CD4-positive, alpha-beta T cell treated with Interferon alpha-2 for 1 hour (primary cell): ENCODE results near the gene AFAP1L2.

Experiments used
- DNase-seq, 2 donors: peaks; one replicate each; pipeline ENCODE4 v3.0.0-alpha.2; 2020 to 2022

The AFAP1L2 gene

DNA sequence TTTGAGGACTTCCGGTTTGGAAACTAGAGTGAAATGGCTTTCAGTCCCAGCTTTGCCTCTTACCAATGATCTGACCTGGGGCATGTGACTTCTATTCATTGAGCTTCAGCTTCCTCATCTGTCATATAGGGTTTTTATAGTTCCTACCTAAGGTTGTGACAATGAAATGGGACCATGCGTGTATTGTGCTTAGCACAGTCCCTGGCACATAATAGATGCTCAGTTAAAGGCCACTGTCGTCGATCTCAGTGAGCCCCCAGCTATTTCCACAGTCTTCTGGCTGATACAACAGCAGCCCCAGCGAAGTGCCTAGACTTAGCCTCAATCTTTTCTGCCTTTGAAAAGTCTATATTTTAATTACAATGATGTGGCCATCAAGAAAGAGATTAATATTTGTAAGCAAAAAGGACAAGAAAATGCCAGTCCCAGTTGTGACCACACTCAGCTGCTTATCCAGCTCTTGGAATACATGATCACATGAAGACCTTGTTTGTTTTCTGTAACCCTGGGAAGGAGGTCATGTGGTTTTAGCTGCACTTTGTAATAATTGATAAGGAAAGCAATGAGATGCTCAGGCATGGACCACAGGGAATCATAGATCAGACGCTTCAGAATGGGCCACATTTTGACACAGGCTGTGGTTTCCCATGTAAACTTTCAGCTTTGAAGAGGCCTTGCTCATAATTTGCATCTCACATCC, 120.6 kb downstream of the AFAP1L2 start:
- DNase-seq = no peak

DNA sequence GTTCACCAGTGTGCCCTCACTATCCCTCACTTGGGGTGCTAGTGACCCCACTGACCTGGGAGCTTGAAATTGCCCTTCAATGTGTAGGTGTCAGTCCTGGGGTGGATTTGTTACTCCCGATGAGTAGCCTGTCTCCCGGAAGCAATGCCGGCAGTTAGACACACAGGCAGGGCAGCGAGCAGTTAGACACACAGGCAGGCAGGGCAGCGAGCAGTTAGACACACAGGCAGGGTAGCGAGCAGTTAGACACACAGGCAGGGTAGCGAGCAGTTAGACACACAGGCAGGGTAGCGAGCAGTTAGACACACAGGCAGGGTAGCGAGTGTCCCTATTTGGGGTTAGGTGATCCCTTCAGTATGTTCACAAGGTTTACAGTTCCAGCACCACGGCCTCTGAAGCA, 121.2 kb downstream of the AFAP1L2 start:
- DNase-seq = no peak

DNA sequence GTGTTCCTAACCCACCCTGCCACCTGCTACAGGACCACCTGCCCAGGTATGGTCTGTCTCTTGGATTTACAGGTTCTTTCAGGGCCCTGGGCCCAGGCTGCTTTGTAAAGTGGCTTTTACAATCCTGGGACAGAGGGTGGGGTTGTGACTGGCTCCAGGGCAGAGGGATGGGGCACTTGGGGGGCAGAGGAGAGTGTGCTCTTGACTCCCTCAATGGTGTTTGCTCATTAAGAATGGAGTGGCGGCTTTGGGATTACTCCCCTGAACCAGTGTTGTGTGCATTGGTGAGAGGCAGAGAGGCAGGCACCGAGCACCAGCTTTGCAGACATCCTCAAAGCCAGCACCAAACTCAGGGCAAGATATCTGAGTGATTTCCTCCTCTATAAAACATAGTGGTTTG, 121.8 kb downstream of the AFAP1L2 start:
- no peak for DNase-seq

DNA sequence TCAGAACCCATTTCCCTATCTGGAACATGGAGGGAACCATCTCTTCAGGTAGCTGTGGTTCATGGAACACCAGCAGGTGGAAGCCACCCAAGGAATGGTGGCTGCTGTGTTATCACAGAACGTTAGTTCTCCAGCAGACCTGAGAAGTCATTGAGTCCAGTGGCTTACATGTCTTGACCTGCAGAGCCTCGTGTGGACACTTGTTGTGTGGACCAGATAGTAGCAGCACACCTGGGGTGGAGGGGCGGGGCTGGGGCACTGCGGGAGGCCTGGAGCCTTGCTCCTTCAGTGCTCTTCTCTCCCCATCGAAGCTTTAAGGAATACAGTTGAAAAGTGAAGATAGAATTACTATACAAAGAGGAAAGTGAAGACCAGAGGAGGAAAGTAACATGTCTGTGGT, 122.8 kb downstream of the AFAP1L2 start:
- DNase-seq = no peak

DNA sequence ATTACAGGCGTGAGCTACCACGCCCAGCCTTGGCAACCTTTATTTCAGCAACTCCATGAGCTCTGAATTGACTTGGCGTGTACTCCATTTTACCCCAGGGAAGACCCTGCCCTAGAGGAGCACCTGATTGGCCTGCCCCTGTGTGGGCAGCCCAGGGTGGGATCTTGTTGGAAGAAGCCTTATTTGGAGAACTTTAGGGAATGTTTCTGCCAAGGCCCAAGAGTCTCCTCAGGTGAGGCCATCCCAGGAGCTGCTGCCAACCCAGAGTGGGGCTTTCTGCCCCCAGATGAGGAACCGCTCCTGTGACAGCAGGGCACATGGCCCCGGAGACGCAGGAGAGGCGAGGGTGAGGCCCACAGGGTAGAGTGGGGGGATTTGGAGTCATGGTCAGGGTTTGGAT, 123.3 kb downstream of the AFAP1L2 start:
- DNase-seq = no peak

DNA sequence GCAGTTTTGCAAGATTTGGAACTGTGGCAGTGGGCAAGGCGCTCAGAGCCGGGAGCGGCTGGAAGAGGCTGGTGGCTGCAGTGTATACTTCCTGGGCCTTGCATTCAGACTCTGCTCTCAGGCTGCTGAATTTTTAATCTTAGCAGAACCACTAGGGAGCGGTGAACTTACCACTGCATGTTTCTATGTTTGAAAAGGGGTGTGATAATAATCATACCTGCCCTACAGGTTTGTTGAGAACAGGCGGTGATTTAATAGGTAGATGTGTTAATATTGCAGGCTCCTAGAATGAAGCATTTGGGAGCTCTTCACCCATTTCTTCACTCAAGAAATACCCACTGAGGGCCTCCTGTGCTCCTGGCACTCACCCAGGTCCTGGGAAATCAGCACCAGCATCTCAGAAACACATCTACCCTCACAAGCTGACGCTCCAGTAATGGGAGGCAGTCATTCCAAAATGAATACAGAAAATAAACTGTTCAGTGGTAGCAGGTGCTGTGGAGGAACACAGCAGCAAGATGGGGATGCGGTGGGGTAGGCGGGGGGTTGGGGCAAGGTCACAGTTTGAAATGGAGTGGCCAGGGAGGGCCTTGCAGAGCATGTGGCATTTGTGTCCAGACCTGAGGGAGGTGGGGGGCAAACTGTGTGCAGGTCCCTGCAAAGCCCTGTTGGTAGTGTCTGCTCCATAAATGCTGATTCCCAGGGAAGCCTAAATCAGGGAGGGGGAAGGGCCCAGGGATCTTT, 124.2 kb downstream of the AFAP1L2 start:
- no peak for DNase-seq

DNA sequence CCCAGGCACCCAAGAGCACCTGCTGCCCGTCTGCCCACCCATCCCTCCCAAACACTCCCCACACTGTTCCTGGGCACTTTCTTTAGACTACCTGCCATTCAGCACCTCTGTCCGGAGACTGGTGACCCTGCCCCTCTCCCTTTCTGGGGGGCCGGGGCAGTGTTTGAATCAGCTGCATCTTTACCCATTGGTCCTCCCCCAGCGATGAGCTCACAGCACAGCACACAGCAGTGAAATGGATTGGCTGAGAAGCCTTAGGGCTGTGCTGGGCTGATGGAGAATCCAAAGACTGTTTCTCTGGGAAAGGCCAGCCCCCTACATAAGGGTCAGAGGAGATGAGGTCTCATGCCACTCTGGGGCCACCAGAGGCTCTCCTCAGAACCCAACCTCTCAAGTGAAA, 125.0 kb downstream of the AFAP1L2 start:
- no peak for DNase-seq

DNA sequence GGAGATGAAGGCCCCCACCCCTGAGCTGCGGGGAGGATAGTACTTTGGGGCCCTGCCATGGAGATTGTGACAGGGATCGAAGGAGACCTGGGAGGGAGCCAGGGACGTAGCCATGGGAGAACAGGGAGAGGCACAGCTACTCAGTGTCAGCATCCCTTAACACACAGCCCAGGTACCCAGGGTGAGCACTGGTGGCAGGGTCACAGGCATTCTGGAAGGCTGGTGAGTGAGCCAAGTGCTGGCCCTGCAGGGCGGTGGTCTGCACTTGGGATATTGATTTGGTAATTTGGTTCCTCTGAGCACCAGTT, 125.5 kb downstream of the AFAP1L2 start:
- DNase-seq = no peak

DNA sequence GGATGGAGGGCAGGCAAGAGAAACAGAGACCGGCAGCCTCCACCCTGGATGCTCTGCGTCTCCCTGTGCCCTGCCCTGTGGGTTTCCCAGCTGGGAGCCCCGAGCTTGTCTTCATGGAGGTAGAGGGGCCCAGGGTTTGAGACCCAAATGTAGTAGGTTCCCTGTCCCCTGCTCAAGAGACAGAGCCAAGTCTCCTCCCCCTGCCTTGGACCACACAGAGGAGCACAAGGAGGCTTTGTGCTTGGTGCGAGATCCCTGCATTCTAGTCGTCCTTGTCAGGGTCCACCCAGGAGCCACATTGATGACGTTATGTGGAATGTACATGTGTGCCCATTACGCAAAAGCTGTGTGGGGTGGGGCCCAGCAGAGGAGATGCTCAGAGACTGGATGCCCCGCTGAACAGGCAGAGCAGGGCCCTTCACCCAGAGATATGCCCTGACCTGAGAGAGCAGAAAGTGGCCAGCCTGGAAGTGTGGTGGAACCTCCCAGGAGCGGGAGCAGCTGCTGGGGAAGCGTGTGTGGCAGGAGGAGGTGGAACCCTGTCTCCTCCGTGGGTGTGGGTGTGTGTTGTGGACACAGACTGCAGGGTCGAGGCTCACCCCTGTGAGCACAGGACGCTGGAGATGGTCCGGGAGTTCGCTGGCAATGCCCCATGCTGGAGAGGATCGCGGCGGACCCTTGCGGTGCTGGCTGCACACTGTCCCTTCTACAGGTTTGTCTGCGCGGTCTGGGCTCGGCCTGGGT, 126.0 kb downstream of the AFAP1L2 start:
- no peak for DNase-seq

DNA sequence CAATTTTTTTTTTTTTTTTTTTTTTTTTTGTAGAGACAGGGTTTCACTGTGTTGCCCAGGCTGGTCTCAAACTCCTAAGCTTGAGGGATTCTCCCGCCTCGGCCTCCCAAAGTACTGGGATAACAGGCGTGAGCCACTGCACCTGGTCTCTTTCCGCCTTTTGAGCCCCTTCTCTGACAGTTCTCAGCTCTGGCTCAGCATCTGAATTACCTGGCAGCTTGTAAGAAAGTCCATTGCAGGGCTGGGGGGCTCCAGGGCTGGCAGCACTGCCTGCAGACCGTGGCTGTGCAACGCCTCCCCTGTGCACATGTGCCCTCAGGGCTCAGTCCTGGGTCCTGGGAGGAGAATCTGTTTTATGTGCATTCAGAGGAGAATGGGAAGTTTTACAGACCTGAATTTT, 127.6 kb downstream of the AFAP1L2 start:
- DNase-seq = no peak

DNA sequence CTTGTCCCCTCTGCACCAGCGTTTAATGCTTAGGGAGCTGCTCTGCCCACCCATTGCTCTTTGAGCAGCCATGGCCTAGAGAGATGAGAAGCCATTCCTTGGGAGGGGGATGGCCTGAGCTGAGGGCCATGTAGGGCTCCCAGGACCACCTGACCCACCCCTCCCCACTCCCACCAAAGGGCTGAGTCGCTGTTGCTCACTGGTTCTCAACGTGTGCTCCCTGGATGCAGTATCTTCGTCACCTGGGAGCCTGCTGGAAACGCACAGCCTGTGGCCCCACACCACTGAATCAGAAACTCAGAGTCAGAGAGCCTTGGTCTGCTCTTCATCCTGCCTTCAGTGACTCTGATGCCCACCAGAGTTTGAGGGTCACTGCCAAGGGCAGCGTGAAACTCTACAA, 128.2 kb downstream of the AFAP1L2 start:
- no peak for DNase-seq

DNA sequence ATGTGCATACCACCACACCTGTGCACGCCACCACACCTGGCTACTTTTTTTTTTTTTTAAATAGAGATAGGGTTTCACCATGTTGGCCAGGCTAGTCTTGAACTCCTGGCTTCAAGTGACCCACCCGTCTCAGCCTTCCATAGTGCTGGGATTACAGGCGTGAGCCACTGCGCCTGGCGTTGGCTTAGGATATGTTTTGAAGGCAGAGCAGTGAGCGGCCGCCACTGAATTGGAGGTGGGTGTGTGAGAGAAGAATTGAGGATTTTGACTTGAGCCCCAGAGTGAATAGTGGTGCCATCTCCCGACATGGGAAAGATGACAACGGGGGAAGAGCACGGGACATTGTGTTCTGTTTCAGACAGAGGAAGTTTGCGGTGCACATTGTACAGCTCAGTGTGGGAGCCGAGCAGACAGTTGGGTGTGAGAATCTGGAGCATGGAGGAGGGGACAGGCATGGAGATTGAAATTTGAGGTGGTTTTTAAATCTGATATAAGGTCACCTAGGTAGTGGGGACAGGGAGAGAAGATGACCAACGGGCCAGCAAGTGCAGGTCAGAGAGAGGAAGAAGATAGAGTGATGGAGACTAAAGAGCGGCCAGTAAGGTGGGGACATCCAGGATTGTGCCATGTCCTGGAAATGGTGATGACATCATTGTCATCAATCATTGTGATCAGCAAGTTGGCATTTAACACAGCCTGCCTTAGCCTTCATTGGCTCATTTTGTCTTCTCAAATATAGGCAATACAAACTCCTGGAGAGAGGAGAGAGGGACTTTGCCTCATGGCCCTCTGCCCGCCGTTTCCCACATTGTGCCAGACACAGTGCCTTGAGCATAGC, 129.5 kb downstream of the AFAP1L2 start:
- no peak for DNase-seq

DNA sequence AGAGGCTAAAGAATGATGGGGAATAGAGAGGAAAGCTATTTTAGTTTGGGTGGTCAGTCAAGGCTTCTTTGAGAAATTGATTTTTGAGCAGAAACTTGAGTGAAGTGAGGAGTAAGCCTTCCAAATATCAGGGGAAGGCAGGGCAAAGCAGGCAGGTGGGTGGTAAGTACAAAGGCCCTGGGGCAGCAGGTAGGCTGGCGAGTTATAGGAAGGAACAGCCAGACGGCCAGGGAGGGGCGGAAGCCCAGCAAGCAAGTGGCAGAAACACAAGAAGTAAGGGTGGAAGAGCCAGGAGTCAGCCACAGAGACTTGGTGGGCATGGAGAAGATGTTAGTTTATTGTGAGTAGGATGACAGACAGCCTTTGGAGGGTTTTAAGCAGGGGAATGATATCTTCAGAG, 130.4 kb downstream of the AFAP1L2 start:
- no peak for DNase-seq

DNA sequence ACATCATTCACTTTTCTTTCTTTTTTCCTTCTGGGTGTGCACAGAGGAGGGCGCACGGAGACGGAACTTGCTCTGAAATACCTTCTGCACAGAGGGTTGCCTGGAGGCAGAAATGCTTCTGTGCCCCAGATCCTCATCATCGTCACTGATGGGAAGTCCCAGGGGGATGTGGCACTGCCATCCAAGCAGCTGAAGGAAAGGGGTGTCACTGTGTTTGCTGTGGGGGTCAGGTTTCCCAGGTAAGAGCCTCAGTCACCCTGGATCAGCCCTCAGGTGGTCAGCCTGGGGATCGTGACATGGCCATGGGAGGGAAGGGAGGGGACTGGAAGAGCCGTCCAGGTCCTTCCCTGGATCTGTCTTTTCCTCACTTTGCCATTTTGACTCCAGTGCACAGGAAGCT, 131.6 kb downstream of the AFAP1L2 start:
- no peak for DNase-seq

DNA sequence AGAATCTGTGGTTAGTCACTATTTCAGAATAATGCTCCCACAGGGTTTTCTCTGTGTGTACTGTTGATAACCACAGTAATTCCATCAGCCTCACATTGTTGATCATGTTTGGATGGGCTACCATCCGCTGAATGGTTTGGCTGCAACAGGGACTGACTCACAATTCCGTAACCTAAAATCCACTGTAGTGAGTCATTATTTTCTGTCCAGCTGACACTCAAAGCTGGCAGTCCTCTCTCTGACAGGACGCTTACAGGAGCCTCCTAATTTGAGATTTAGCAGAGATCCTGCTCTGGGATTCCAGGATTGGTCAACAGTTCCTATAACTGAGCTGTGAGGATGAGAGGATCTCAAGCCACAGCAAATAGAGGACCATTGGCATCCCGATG, 132.5 kb downstream of the AFAP1L2 start:
- no peak for DNase-seq

DNA sequence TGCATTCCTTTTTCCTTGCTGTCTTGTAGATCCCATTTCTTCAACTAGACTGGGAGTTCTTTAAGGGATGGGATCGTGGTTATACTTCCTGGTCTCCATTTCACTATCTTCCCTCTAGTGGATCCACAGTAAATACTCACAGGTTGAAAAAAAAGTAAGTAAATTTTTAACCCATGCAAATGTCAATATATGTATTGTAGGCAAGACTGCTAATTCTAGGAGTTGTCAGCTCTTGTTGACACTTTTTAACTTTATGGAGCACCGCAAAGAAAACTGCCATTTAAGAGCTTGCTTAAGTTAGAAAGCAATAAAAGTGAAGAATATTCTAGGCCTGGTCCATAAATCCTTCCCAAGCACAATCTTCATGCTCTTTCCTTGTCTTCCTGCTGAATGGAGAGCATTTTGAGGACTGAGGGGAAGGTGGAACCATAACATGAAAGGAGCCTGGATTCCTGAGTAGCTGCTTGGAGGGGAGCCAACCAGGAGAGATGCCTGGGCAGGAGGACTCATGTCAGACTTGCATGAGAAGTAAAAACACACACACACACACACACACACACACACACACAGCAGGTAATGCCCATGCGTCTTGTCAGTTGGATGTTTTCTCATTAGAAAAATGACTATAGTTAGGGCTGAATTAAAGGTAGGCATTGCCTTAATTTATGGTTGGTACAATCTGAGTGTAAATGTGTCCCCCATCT, 133.1 kb downstream of the AFAP1L2 start:
- DNase-seq = no peak

DNA sequence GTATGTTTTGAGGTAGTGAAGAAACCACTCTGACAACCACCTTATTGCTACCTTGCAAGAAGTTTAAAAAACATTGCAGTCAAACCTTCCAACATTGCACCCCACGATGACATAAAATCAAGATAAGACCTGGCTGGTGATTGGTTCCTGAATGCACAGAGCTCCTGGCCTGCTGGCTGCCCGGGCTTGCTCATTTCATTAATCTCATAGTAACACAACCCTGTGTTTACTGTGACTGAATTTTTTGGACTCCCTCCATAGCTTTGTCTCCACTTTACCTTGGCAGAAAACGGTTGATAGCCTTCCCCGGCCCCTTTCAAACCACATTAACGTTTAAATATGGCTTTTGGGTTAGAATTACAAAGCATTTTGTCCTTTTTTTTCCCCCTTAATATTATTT, 137.8 kb downstream of the AFAP1L2 start:
- DNase-seq = no peak

DNA sequence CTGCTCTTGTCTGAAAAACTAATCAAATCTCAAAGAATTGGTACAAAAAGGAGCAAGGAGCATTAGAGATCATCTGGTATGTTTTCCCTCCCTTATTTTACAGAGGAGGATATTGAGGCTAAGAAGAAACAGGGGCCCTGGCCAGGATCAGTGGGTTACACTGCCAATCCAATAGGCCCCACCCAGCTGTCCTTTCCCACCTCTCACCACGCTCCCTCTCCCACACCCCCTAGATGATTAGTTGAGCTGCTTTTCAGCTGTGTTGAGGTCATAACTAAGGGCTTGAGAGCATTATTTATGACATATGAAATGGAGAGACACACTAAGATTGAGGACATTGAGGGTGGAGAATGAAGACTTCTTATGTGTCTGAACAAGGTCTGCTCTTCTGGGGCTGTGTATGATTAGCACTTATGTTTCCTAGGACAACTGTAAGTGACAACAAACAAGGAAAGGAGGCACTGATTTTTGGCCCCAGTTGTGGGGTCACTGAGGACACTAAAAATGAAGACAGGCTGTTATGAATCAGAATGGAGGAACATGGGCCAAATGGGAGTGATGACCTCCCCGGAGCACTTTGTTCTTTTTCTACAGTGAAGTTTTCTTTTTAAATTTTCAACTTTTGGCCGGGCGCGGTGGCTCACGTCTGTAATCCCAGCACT, 138.8 kb downstream of the AFAP1L2 start:
- DNase-seq = no peak

DNA sequence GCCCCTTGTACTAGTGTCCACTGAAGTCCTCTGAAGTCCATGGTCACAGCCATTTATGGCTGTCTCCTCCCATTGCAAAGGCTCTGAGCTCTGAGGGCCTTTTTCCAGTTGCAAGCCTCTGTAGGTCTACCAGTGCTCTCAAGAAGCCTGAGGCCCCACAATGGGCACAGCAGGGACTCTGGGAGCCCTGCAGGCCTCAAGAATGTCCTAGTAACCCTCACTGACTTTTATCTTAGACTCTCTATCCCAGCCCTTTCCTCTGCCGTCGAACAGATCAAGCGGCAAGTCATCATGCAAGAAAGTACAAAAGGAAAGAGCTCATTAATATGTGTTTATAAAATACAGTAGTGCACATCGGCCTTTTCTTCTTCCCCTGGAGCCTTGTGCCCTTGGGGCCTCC, 141.8 kb downstream of the AFAP1L2 start:
- no peak for DNase-seq

DNA sequence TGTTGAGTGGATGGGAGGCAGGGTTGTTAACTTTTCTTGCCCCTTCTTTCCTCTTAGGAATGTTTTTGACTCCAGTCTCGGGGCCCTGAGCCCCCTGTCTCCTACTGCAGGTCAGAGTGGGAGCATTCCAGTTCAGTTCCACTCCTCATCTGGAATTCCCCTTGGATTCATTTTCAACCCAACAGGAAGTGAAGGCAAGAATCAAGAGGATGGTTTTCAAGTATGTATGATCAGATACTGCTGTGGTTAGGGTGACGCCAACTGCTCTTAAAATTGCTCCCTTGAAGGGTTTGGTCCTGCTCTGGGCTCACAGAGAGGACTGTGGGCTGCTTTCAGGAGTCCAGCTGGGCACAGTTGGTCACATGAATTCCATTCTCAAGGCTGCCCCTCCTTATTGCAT, 143.2 kb downstream of the AFAP1L2 start:
- no peak for DNase-seq

DNA sequence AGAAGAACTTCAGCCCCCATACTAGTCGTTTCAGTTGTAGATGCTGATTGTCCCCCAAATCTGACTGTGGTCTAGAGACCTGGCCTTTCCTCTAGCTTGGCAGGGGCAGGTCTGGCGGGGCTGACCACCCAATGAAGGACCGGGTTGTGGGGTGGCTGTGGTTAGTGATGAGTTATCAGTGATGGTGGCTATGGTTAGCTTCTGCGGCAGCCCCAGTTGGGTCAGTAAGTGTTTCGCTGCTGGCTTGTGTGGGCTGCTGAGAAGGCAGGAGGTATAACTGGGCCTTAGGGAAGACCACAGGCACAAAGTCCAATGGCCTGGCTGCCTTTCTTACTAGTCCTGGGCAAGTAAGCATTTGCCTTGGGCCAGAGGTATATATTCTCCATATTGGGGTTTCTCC, 143.9 kb downstream of the AFAP1L2 start:
- no peak for DNase-seq

DNA sequence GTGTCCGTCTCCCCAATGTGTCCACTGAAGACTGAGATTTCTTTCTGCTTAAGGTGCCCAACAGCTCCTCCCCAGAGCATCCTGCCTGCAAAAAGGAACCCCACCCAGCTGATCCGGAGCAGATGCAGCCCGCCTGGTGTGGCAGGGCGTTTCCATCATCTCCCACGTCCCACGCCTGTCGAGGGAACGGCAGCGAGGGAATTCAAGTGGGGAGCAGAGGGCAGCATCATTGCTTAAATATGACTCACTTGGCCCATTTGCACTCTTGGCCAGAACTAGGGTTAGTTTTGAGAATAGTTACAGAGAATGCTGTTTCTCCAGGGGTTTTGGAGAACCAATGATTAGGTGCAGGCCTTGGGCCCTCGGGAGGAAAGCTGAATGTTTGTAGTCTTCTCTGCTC, 144.5 kb downstream of the AFAP1L2 start:
- no peak for DNase-seq
